Nephron (organoid): Measurements from ENCODE around the gene EFS.

Source experiments
- H3K27ac Mint-ChIP-seq, 3 experiments: 2 replicates each; pipeline ENCODE4 v1.8.0; 2020; ENCODE audit warnings: mixed read lengths in 3 of 3, mild to moderate bottlenecking in 2 of 3, moderate library complexity in 1 of 3
- H3K27me3 Mint-ChIP-seq: 2 replicates; pipeline ENCODE4 v1.8.0; 2021; ENCODE audit warnings: low read depth, mild to moderate bottlenecking, moderate library complexity, mixed read lengths
- H3K36me3 Mint-ChIP-seq: 2 replicates; pipeline ENCODE4 v1.8.0; 2020; ENCODE audit warnings: low read depth, mixed read lengths
- H3K4me1 Mint-ChIP-seq: 2 replicates; pipeline ENCODE4 v1.8.0; 2020; ENCODE audit warnings: mixed read lengths
- H3K4me3 Mint-ChIP-seq, 3 experiments: 2 replicates each; pipeline ENCODE4 v1.8.0; 2020; ENCODE audit warnings: mild to moderate bottlenecking in 3 of 3, mixed read lengths in 3 of 3, moderate library complexity in 2 of 3
- H3K9me3 Mint-ChIP-seq: 2 replicates; pipeline ENCODE4 v1.8.0; 2020; ENCODE audit warnings: mixed read lengths
- CTCF ChIP-seq, 3 experiments: fragments of 200-600 bp; sonication (generic); IDR thresholded peaks; one replicate each; pipeline ENCODE4 v1.5.0; 2021; ENCODE audit warnings: antibody characterized with exemption in 3 of 3; ENCODE audit not compliant: unreplicated experiment in 3 of 3

Gene EFS

GRCh38 chr14:23357261-23357660 is 7.7 kb downstream of the EFS start:
- Mint-ChIP-seq H3K4me3 (no peak overlapping the region), H3K27ac (no peak overlapping the region), H3K36me3 (peaks cover 27% of the 10 kb centered on the region), H3K27me3 (no peaks in the 10 kb centered on the region), H3K9me3 (no peaks in the 10 kb centered on the region), H3K4me1 (peaks cover 42% of the 10 kb centered on the region)
- no peak for TF ChIP-seq CTCF (IDR thresholded peaks at IDR 0.05; ENCODE audit: unreplicated experiment in 3 of 3)

- Mint-ChIP-seq H3K27me3 (no peaks in the 10 kb centered on the region), H3K4me1 (peaks cover 36% of the 10 kb centered on the region), H3K4me3 (no peak overlapping the region), H3K27ac (peak overlapping the region in 1 of 3 experiments; percentile 18), H3K36me3 (peaks cover 27% of the 10 kb centered on the region), H3K9me3 (no peaks in the 10 kb centered on the region)
- TF ChIP-seq CTCF (IDR thresholded peaks at IDR 0.05; ENCODE audit: unreplicated experiment in 3 of 3): no peak
These were observed 8.3 kb downstream of the EFS start for GRCh38 chr14:23356662-23357061.

GRCh38 chr14:23355871-23356435 is 9.0 kb downstream of the EFS start:
- Mint-ChIP-seq H3K27me3 (peaks cover 2% of the 10 kb centered on the region), H3K36me3 (peaks cover 28% of the 10 kb centered on the region), H3K27ac (peak overlapping the region in 1 of 3 experiments; percentile 18), H3K4me1 (peaks cover 34% of the 10 kb centered on the region), H3K9me3 (no peaks in the 10 kb centered on the region), H3K4me3 (no peak overlapping the region)
- no peak for TF ChIP-seq CTCF (IDR thresholded peaks at IDR 0.05; ENCODE audit: unreplicated experiment in 3 of 3)

GRCh38 chr14:23354990-23355389 is 10.0 kb downstream of the EFS start:
- TF ChIP-seq CTCF (IDR thresholded peaks at IDR 0.05; ENCODE audit: unreplicated experiment in 3 of 3): no peak
- Mint-ChIP-seq H3K27ac (peak overlapping the region in 1 of 3 experiments; percentile 0), H3K9me3 (no peaks in the 10 kb centered on the region), H3K4me1 (peaks cover 37% of the 10 kb centered on the region), H3K4me3 (peak overlapping the region; percentile 7 to 87 (median 29)), H3K27me3 (peaks cover 8% of the 10 kb centered on the region), H3K36me3 (peaks cover 24% of the 10 kb centered on the region)

- Mint-ChIP-seq H3K4me1 (peaks cover 34% of the 10 kb centered on the region), H3K9me3 (no peaks in the 10 kb centered on the region), H3K27me3 (peaks cover 8% of the 10 kb centered on the region), H3K4me3 (peak overlapping the region; percentile 76 to 88 (median 87)), H3K27ac (peak overlapping the region in 2 of 3 experiments; percentile 46 to 71), H3K36me3 (peaks cover 20% of the 10 kb centered on the region)
- no peak for TF ChIP-seq CTCF (IDR thresholded peaks at IDR 0.05; ENCODE audit: unreplicated experiment in 3 of 3)
These were observed 11.6 kb downstream of the EFS start for GRCh38 chr14:23353433-23353780.
